ENCODE data around the gene IGF2BP1.

Gene IGF2BP1

DNA sequence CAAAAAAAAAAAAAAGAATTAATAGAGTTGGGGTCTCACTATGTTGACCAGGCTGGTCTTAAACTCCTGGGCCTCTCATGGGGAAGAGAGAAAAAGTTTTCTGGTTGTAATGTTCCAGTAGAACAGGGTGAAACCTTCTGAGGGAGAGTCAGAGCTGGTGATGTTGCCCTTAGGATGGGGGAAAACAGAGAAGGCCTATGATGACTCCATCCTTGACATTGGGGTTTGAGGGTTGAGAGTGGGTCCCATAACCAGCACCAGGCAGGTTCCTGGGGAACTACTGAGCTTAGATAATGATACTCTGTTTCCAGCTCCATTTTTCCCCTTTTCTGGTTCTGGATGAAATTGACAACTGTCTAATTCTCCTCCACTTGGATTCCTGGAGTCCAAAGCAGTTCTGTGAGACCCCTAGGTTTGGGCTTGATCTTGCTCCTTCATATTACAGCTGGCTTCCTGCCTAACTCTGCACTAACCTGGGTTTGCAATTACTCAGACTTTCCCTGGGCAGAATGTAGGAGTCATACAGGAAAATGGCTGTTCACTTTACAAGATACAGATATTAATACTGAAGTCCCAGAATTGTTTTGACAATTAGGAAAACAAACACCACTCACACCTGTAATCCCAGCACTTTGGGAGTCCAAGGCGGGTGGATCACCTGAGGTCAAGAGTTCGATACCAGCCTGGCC is 72.5 kb downstream of the IGF2BP1 start:
- TF ChIP-seq CTCF (conservative IDR thresholded peaks at IDR 0.05): no peak

DNA sequence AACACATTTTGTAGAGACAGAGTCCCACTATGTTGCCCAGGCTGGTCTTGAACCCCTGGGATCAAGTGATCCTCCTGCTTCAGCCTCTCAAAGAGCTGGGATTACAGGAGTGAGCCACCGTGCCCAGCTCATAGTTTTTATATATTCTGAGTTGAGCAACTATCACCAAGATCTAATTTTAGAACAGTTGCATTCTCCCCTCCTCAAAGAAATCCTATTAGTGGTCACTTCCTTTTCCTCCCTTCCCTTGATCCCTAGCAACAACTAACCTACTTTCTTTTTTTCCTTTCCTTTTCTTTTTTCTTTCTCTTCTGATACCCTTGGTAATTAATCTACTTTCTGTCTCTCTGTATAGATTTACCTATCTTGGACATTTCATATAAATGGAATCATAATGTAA is 73.9 kb downstream of the IGF2BP1 start:
- TF ChIP-seq CTCF (conservative IDR thresholded peaks at IDR 0.05): no peak
- H3K27ac ChIP-seq: no peak overlapping the region

More for the DNA sequence above, 72.5 kb downstream of the IGF2BP1 start:
- no peak overlapping the region for H3K27ac ChIP-seq

DNA sequence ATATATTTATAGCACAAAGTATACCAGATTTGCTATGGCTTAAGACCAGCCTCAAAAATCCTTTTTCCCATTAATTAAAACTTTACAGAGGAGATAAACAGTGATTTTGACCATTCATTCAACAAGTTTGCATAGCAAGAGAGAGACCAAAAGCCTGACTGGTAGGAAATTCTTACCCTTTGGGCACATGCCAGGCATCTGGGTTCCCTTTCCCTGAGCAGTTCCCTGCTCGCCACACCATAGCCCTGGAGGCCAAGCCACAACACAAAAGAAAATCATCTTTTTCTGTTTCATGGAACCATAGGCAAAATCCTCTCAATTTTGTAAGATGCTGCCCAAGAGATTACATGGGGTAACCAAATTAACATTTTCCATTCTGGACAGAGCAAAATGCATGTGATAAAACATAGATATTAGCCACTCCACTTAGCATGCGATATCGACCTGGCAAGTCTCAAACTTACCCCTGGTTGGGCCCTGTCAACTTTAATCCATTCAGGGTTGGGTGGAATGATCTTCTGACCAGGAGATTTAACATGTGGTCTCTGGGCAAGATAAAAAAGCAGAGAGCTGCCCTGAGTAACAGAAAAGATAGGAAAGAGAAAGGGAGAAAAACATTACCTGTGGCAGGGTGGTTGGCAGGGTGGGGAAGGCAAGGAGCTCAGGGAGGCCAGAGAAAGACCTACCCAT is 77.8 kb downstream of the IGF2BP1 start:
- no peak for TF ChIP-seq CTCF (conservative IDR thresholded peaks at IDR 0.05)
- no peak overlapping the region for H3K27ac ChIP-seq

- no peak for TF ChIP-seq CTCF (conservative IDR thresholded peaks at IDR 0.05)
- no peak overlapping the region for H3K27ac ChIP-seq
Measured at GRCh38 chr17:49076573-49077384, 79.6 kb downstream of the IGF2BP1 start.

- H3K27ac ChIP-seq: no peak overlapping the region
- TF ChIP-seq CTCF (conservative IDR thresholded peaks at IDR 0.05): no peak
Measured at GRCh38 chr17:49078248-49078647, 81.1 kb downstream of the IGF2BP1 start.

DNA sequence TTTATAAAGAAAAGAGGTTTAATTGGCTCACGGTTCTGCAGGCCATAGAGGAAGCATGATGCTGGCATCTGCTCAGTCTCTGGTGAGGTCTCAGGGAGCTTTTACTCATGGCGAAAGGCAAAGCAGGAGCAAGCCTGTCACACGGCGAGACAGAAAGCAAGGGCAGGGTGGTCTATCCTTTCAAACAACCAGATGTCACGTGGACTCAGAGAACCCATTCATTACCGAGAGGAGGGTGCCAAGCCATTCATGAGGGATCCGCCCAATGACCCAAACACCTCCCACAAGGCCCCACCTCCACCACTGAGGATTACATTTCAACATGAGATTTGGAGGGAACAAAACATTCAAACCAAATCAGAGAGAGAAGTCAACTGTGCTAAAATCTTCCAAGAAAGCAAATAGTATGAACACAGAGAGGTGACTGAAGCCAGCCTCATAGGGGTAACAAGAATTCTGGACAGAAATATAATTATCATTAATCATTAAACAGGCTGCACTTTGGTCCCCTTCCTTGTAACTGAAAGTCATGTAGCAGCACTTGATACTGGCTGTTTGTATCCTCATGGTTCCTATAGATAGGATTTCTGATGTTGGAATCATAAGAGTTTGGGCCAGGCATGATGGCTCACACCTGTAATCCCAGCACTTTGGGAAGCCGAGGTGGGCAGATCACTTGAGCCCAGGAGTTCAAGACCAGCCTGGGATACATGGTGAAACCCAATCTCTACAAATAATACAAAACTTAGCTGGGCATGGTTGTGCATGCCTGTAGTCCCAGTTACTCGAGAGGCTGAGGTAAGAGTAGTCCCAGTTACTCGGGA is 82.9 kb downstream of the IGF2BP1 start:
- no peak overlapping the region for H3K27ac ChIP-seq
- no peak for TF ChIP-seq CTCF (conservative IDR thresholded peaks at IDR 0.05)
